Caco-2 (cell line): ENCODE results near the gene UBE2O. TPM values are rescaled to one million over a fixed set of nuclear protein-coding genes. Genes with fewer than 3 reads are reported as not detected.

ENCODE experiments used
- BruUV-seq: library from RNA; stranded (reverse); fragments of 400-500 nt; replicated peaks from 2 replicates; lab custom pipeline; 2021; lab: Mats Ljungman, UMichigan
- CTCF ChIA-PET: fragments of 300-600 bp; sonication (Branson Sonifier 250); formaldehyde crosslinking; loops from one replicate; lab custom pipeline; 2022; ENCODE audit warnings: antibody characterized with exemption; lab: Charles Lee
- POLR2A ChIA-PET: fragments of 300-600 bp; sonication (Branson Sonifier 250); formaldehyde crosslinking; loops from one replicate; lab custom pipeline; 2022; ENCODE audit warnings: antibody characterized with exemption; lab: Charles Lee
- DNase-seq, 2 experiments: peaks; one replicate each; pipeline versions ENCODE4 v3.0.0 to v3.0.0-alpha.2; 2020 to 2022
- H3K27me3 ChIP-seq: replicated peaks from 2 replicates; pipeline ENCODE4 v1.6.0; 2011; ENCODE audit warnings: low read length; ENCODE audit not compliant: control insufficient read depth, insufficient read depth
- H3K36me3 ChIP-seq: 2 replicates; pipeline ENCODE4 v1.5.1; 2011; ENCODE audit warnings: low read length; ENCODE audit not compliant: control insufficient read depth, insufficient read depth
- H3K4me1 ChIP-seq: fragments of 250-450 bp; sonication (Bioruptor Pico); 2 replicates; pipeline ENCODE4 v1.5.1; 2020; ENCODE audit warnings: mild to moderate bottlenecking
- H3K4me3 ChIP-seq: 2 replicates; pipeline ENCODE4 v1.5.1; 2011; ENCODE audit warnings: low read depth, mild to moderate bottlenecking, control low read depth, low read length
- H3K9me3 ChIP-seq: fragments of 250-450 bp; sonication (Bioruptor Pico); 2 replicates; pipeline ENCODE4 v1.5.1; 2020; ENCODE audit warnings: mild to moderate bottlenecking, moderate library complexity
- H3K27ac Mint-ChIP-seq: one replicate; pipeline ENCODE4 v1.8.0; 2022; ENCODE audit warnings: mixed read lengths; ENCODE audit not compliant: unreplicated experiment
- H3K27me3 Mint-ChIP-seq: one replicate; pipeline ENCODE4 v1.8.0; 2022; ENCODE audit warnings: mixed read lengths; ENCODE audit not compliant: insufficient read depth, unreplicated experiment
- H3K36me3 Mint-ChIP-seq: one replicate; pipeline ENCODE4 v1.8.0; 2022; ENCODE audit warnings: mild to moderate bottlenecking, mixed read lengths; ENCODE audit not compliant: insufficient read depth, unreplicated experiment
- H3K4me1 Mint-ChIP-seq: one replicate; pipeline ENCODE4 v1.8.0; 2022; ENCODE audit warnings: low read depth, mixed read lengths; ENCODE audit not compliant: unreplicated experiment
- H3K4me3 Mint-ChIP-seq: one replicate; pipeline ENCODE4 v1.8.0; 2022; ENCODE audit warnings: mild to moderate bottlenecking, moderate library complexity, mixed read lengths; ENCODE audit not compliant: unreplicated experiment
- H3K9me3 Mint-ChIP-seq: one replicate; pipeline ENCODE4 v1.8.0; 2022; ENCODE audit warnings: mixed read lengths; ENCODE audit not compliant: unreplicated experiment
- intact Hi-C: fragments of 100-400 bp; cut with micrococcal nuclease; formaldehyde crosslinking; loops from one replicate; pipeline ENCODE4 v1.10.0; 2022; ENCODE audit not compliant: unreplicated experiment
- total RNA-seq: library from RNA; stranded (reverse); gene quantifications from 2 replicates; pipeline ENCODE4 v1.2.3, GENCODE V29; 2022
- TF ChIP-seq, protein P1 (sequence below), 2 experiments: fragments of 200-600 bp in 1 of 2; IDR thresholded peaks; 1 replicate in 1 of 2; 2 replicates in 1 of 2; pipeline versions ENCODE4 v1.5.1 to v1.8.0; 2011 to 2022; ENCODE audit warnings: antibody characterized with exemption in 1 of 2, control low read depth in 1 of 2, inconsistent platforms in 1 of 2, low read depth in 1 of 2, low read length in 1 of 2, mild to moderate bottlenecking in 1 of 2, moderate library complexity in 1 of 2; ENCODE audit not compliant: insufficient read depth in 1 of 2, severe bottlenecking in 1 of 2, unreplicated experiment in 1 of 2

Gene UBE2O
- total RNA-seq, 1 experiment from 2014 or later: 37.6 TPM

DNA sequence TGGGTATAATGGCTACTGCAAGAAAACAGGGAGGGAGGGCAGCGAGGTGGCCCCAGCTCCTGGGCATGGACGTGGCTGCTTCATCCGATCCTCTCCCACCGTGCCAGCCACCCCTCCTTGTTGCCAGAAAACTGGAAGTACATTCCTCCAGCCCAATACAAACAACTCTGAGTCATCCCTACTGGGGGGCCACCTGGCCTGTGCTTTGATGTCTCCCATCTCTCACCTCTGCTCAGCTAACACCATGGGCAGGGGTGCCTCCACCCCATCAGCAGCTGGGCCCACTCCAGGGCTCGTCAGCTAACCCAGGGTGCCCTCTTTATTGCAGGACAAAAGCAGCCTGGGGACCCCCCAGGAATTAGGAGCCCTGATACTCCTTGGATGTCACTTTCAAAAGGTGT lies 46.3 kb upstream of the UBE2O start:
- TF ChIP-seq, protein P1, sequence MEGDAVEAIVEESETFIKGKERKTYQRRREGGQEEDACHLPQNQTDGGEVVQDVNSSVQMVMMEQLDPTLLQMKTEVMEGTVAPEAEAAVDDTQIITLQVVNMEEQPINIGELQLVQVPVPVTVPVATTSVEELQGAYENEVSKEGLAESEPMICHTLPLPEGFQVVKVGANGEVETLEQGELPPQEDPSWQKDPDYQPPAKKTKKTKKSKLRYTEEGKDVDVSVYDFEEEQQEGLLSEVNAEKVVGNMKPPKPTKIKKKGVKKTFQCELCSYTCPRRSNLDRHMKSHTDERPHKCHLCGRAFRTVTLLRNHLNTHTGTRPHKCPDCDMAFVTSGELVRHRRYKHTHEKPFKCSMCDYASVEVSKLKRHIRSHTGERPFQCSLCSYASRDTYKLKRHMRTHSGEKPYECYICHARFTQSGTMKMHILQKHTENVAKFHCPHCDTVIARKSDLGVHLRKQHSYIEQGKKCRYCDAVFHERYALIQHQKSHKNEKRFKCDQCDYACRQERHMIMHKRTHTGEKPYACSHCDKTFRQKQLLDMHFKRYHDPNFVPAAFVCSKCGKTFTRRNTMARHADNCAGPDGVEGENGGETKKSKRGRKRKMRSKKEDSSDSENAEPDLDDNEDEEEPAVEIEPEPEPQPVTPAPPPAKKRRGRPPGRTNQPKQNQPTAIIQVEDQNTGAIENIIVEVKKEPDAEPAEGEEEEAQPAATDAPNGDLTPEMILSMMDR (IDR thresholded peaks at IDR 0.05; ENCODE audit: insufficient read depth in 1 of 2, low read depth in 1 of 2, low read length in 1 of 2, severe bottlenecking in 1 of 2, unreplicated experiment in 1 of 2): no peak
- no TSS peak for BruUV-seq
- peak overlapping the region; percentile 87 for H3K4me3 Mint-ChIP-seq
- CTCF ChIA-PET: interaction anchor here (0.7 to 1.2 kb wide), 4 partner anchors 21 to 102 kb away, joined by 3 to 6 read pairs (median 4); partner anchors contain the start of gene UBE2O
- intact Hi-C loops: no loop called here
- H3K27ac Mint-ChIP-seq: no peak overlapping the region
- H3K36me3 Mint-ChIP-seq: peaks cover 10% of the 10 kb centered on the region
- no peaks in the 10 kb centered on the region for H3K36me3 ChIP-seq
- POLR2A ChIA-PET: interaction anchor here (0.6 kb wide), 1 partner anchor 209 kb away, joined by 3 read pairs; no protein-coding TSS in a partner anchor
- peaks cover 21% of the 10 kb centered on the region for H3K4me1 Mint-ChIP-seq
- DNase-seq: peak in 1 of 2 experiments; percentile 32
- no peaks in the 10 kb centered on the region for H3K27me3 ChIP-seq
- no peaks in the 10 kb centered on the region for H3K27me3 Mint-ChIP-seq
- H3K4me1 ChIP-seq: peaks cover 33% of the 10 kb centered on the region
- H3K9me3 ChIP-seq: no peaks in the 10 kb centered on the region
- no peak overlapping the region for H3K4me3 ChIP-seq
- no peaks in the 10 kb centered on the region for H3K9me3 Mint-ChIP-seq

DNA sequence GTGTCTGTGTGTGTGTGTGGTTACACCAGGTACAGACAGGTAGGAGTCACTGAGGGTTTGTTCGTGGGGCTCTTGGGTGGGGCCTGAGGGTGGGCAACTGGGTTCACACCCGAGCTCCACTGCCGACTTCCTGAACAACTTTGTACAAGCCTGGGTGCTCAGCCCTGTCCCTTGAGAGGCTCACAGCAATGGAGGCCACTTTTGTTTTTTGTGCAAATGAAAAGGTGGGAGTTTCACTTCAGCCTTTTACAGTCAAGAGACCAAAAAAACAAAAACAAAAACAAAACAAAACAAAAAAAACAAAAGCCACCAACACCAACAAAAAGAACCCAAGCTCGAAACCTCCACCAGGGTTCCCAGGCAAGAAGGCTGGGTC lies 45.9 kb upstream of the UBE2O start:
- H3K36me3 Mint-ChIP-seq: peaks cover 10% of the 10 kb centered on the region
- Histone ChIP-seq H3K9me3 (no peaks in the 10 kb centered on the region), H3K4me1 (peaks cover 33% of the 10 kb centered on the region), H3K36me3 (no peaks in the 10 kb centered on the region), H3K4me3 (no peak overlapping the region), H3K27me3 (no peaks in the 10 kb centered on the region)
- peak overlapping the region; percentile 31 for H3K27ac Mint-ChIP-seq
- TF ChIP-seq, protein P1 (IDR thresholded peaks at IDR 0.05; ENCODE audit: insufficient read depth in 1 of 2, low read depth in 1 of 2, low read length in 1 of 2, severe bottlenecking in 1 of 2, unreplicated experiment in 1 of 2): no peak
- H3K27me3 Mint-ChIP-seq: no peaks in the 10 kb centered on the region
- ChIA-PET CTCF (interaction anchor here (0.8 to 0.9 kb wide), 2 partner anchors 46 to 101 kb away, joined by 3 read pairs; partner anchors contain the start of gene UBE2O), POLR2A (no interaction called here)
- no TSS peak for BruUV-seq
- peaks cover 21% of the 10 kb centered on the region for H3K4me1 Mint-ChIP-seq
- intact Hi-C loops: no loop called here
- H3K4me3 Mint-ChIP-seq: peak overlapping the region; percentile 87
- no peaks in the 10 kb centered on the region for H3K9me3 Mint-ChIP-seq
- no peak for DNase-seq

DNA sequence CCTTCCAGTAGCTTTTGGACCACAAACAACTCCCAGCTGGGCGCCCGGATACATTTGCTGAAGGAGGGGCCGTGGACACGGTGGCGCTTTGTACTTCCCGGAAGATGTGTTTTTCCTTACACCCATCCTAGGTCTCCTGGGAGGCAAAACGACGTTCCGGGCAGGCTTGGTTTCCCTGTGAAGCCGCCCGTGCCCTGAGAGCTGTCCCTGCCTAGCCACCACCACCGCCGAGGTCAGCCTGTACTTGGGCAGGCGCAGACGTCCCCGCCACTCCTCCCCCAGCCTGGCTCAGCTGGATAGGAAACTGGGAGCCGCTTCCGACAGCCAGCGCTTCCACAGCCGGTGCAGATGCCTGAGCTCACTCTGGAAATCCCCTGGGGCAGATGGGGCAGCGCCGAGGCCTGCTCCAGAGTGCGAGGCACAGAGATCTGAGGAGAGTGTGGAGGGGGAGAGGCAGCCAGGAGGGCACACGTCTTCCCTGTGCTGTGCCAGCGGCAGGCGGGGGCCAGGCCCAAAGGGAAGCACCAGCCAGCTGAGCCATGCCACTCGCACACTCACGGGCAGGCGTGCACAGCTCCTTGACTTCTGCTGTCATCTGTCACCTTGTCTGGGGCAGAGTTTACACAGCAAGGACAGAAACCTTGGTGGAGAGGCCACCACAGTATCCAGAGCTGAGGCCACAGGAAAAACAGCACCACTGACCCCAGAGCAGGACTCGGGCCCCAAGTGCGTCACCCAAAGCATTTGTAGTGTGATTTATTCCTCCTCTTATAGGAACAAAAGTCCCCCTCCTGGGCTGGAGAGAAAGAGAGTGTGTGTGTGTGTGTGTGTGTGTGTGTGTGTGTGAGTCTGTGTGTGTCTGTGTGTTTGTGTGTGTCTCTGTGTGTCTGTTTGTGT lies 45.3 kb upstream of the UBE2O start:
- no peaks in the 10 kb centered on the region for H3K9me3 Mint-ChIP-seq
- DNase-seq: no peak
- TF ChIP-seq, protein P1 (IDR thresholded peaks at IDR 0.05; ENCODE audit: insufficient read depth in 1 of 2, low read depth in 1 of 2, low read length in 1 of 2, severe bottlenecking in 1 of 2, unreplicated experiment in 1 of 2): no peak
- no peaks in the 10 kb centered on the region for H3K27me3 Mint-ChIP-seq
- CTCF ChIA-PET: no interaction called here
- H3K9me3 ChIP-seq: no peaks in the 10 kb centered on the region
- POLR2A ChIA-PET: no interaction called here
- H3K4me3 Mint-ChIP-seq: no peak overlapping the region
- peaks cover 21% of the 10 kb centered on the region for H3K4me1 Mint-ChIP-seq
- peak overlapping the region; percentile 31 for H3K27ac Mint-ChIP-seq
- H3K36me3 ChIP-seq: no peaks in the 10 kb centered on the region
- H3K27me3 ChIP-seq: no peaks in the 10 kb centered on the region
- H3K4me1 ChIP-seq: peaks cover 33% of the 10 kb centered on the region
- BruUV-seq: no TSS peak
- intact Hi-C loops: no loop called here
- H3K4me3 ChIP-seq: no peak overlapping the region
- peaks cover 10% of the 10 kb centered on the region for H3K36me3 Mint-ChIP-seq
